GM19328 (cell line): Measurements from ENCODE around the gene MAGI3.
"Not testable (repeated sequence)": the region's sequence is repeated elsewhere in the genome, so short reads cannot be mapped to it uniquely, and the experiment has no call there.

ENCODE experiments used
- ATAC-seq: cut with Tn5 transposase; IDR thresholded peaks from one replicate; pipeline ENCODE4 v1.9.1; 2021; ENCODE audit warnings: mild to moderate bottlenecking, moderate library complexity; ENCODE audit not compliant: unreplicated experiment

Gene MAGI3

DNA sequence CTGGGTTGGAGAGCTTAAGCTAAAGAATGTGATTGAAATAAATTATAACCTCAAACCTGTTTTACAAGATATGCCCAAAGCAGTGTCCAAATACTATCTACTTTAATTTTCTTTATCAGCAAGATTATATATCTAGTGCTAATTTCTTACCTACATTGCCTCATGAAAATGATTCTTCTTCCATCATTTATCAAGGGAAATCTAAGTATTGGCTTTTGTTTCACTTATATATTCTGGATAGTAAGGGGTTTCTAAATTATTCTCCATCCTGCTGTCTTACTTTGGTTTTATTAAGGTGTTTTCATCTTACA lies 287.8 kb downstream of the MAGI3 start:
- no peak for ATAC-seq

DNA sequence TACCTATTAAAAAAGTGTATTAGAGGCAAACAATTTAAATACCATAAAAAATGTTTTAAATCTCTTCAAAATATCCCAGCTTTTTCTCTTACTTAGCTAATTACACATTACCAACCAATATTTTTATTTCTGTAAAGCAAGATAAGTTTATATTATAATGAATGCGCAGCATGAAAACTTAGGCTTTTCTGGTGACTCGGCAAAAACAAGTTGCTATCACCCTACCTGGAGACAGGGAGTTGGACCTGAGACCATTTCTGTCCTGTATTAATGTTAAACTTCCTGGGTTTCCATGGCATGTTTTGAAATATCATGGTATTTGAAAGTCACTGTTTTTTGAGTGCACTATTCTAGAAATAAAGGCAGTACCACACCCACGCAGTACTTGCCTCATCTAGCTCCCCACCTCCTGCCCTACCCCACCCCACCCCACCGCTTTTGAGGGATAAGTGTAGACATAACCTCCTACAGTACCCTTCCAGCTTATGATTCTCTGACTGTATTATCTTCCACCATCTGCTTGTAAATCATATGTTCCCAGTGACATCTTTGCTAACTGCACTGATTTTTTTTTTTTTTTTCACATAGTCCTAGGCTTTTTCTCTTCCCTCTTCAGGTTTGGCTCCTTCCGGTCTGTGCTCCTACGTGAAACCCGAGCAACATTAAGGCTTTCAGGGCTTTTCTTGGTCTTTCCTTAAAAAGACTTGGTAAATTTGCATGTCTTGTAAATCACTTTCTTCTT lies 291.5 kb downstream of the MAGI3 start:
- ATAC-seq, result no peak

DNA sequence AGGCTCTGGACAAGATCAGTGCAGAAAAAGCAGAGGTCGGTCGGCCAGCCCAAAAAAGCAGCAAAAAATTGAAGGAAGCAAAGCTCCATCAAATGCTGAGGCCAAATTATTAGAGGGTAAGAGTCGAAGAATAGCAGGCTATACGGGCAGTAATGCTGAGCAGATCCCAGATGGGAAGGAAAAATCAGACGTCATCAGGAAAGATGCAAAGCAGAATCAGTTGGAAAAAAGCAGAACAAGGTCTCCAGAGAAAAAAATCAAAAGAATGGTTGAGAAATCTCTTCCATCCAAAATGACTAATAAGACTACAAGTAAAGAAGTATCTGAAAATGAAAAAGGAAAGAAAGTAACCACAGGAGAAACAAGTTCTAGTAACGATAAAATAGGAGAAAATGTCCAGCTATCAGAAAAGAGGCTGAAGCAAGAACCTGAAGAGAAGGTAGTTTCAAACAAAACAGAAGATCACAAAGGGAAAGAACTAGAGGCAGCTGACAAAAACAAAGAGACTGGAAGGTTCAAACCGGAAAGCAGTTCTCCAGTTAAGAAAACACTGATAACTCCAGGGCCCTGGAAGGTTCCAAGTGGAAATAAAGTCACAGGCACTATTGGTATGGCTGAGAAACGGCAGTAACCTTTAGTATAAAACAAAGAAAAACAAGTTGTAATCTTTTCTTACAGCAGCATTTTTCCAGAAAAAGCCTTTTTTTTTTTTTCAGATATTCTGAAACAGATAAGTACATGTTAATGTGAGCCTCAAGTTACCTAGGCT lies 293.3 kb downstream of the MAGI3 start:
- ATAC-seq, result no peak

DNA sequence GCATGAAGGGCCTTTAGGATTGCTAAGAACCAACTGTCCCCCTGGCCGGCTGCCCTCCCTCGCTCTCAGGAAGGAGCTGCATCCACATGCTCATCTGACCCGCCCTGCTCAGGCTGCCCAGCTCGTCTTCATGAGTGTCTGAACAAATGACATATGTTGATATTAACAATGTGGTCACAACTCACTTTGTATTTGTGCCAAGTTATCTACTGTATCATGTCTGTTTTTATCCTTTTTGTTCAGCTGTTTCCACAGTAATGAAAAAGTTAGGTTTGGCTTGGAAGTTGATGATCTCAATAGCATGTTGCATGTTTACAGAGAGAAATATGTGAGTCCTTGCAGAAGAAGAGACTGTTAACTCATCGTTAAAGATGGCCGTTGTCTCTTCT lies 293.8 kb downstream of the MAGI3 start:
- ATAC-seq, result no peak

DNA sequence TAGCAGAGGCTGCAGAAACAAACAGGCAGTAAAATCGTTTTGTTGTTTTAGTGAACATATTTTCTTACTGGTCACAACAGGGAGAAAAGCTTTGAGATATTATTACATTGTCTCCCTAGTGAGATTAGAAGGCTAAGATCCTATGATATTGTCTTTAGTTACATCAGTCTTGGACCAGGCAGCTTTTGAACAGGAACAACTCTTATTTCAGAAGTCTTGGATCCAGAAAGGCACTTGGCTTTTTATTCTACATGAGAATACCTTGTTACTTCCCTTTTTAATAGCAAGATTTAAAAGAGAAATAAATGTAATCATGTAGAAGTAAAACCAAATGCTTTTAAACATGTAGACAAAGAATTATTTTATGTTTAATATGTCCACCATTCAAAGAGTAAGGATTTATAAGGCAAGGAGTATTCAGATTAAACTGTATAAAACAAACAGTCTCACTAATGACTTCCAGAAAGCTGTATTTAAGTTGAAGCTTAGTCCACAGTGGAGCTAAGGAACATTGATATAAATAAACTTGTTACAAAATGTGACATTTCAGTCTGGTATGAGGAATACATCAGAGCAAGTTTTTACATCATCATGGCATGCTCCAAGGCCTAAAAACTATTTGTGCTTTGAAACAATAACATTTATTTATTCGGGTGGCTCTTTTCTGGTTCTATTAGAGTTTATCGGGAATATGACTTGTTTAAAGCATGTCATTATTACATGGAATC lies 296.7 kb downstream of the MAGI3 start:
- no peak for ATAC-seq

DNA sequence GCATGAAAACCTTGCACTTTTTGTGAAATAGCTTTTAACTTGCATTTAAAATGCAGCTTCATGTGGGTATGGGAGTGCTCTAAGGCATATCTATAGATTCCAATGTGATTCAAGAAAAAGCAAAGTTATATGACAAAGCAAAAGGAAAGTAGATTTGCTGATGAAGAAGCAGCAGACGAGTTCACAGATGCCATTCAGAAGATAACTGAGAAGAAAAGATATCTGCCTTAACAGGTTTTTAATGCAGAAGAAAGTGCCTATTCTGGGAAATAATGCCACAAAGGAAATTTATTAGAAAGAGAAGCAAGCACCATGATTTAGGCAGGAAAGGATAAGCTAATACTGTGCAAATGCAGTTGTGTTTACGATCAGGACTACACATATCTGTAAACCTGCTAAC lies 300.9 kb downstream of the MAGI3 start:
- no peak for ATAC-seq

DNA sequence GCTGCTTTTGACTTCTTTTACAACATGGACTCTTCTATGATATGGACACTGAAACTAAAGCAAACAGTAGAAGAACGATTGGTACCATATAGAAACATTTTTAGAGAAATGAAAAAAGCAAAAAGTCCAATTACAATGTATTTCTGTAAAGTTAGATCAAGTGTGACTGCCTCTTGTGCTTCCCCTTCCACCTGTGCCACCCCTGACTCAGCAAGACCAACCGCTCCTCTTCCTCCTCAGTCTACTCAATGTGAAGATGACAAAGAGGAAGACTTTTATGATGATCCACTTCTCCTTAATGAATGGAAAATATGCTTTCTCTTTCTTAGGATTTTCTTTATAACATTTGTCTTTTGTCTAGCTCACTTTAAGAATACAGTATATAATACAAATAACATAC lies 302.0 kb downstream of the MAGI3 start:
- no peak for ATAC-seq

DNA sequence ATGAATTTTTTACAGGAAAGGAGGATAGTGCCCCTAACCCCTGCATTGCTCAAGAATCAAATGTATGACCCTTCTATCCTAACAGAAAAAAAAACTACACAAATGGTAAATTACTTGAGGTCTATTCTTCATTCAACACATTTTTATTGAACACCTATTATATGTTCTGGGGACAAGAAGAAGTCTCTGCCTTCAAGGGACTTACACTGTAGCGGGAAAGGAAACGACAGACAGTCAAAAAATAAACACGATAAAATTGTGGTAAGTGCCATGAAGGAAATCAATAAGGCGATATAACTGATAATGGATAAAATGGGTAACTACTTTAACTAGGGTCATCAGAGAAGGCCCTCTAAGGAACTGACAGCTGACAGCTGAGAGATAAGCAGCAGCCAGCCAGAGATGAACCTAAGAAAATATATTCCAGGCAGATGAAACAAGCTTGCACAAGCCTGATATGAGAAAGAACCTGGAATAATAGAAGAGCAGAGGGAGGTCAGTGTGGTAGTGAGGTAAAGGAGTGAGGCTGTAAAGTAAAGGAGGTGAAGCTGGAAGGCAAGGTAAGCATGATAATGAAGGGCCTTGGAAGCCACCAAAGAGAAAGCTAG lies 302.6 kb downstream of the MAGI3 start:
- no peak for ATAC-seq

DNA sequence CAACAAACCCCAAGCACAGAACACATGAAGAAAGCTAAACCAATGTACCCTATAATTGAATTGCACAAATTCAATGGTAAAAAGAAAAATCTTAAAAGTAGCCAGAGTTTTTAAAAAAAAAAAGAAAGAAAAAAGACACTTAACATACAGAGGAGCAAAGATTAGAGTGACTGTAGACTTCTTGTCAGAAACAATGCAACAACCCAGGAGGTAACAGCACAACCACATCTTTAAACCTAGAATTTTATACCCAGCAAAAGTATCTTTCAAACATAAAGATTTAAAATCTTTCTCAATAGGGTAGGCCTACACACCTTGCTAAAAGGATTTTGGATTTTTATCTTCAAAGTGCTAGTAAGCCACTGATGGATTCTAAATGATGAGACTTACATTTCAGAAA lies 304.6 kb downstream of the MAGI3 start:
- ATAC-seq, result no peak

DNA sequence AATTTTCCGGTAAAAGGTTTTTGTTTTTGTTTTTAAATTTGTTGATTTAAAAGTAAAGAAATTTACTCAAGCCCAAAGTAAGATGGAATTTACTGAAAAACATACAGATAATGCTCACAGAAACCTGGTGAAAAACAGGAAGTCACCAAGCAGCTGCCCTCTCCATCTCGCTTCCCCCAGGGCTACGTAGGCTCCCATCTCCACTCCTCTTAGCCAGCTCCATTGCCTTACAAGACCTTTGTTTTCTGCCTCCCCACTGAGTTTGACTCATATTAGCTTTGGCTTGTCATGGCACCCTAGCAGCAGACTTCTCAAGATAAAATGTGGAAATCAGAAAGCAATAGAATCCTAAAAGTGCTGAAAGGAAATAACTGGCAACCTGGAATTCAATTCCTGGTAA lies 311.1 kb downstream of the MAGI3 start:
- ATAC-seq, result no peak

DNA sequence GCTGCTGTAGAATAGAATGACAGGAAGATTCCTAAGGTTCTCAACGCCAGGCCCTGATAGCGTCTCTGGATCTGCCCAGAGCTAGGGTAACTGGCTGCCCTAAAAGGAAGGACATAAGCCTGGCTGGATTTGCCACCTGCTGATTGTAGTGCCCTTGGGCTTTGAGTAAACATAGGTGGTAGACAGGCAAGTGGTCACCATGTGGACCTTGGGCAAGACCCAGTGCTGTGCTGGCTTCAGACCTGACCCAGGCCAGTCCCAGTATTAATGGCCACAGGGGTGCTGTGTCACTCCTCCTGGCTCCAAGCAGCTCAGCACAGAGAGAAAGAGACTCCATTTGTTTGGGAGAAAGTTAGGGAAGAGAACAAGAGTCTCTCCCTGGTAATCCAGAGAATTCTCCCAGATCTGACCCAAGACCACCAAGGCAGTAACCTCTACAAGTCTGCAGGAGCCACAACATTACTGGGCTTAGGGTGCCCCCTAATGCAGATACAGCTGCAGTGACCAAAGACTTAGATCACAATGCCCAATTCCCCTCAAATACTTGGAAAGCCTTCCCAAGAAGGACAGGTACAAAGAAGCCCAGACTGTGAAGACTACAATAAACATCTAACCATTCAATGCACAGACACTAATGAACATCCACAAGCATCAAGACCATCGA lies 324.4 kb downstream of the MAGI3 start:
- ATAC-seq, result no peak

DNA sequence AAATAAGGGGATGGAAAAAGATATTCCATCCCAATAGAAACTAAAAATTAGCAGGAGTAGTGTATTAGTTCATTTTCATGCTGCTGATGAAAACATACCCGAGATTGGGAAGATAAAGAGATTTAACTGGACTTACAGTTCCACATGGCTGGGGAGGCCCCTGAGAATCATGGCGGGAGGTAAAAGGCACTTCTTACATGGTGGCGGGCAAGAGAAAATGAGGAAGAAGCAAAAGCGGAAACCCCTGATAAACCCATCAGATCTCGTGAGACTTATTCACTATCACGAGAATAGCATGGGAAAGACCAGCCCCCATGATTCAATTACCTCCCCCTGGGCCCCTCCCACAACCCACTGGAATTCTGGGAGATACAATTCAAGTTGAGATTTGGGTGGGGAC lies 327.2 kb downstream of the MAGI3 start:
- not testable (repeated sequence) for ATAC-seq

DNA sequence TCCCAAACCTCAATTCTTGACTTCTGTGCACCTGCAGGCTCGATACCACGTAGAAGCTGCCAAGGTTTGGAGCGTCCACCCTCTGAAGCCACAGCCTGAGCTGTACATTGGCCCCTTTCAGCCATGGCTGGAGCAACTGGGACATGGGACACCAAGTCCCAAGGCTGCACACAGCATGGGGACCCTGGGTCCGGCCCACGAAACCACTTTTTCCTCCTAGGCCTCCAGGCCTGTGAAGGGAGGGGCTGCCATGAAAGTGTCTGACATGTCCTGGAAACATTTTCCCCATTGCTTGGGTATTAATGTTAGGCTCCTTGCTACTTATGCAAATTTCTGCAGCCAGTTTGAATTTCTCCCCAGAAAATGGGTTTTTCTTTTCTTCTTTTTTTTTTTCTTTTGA lies 328.3 kb downstream of the MAGI3 start:
- not testable (repeated sequence) for ATAC-seq

DNA sequence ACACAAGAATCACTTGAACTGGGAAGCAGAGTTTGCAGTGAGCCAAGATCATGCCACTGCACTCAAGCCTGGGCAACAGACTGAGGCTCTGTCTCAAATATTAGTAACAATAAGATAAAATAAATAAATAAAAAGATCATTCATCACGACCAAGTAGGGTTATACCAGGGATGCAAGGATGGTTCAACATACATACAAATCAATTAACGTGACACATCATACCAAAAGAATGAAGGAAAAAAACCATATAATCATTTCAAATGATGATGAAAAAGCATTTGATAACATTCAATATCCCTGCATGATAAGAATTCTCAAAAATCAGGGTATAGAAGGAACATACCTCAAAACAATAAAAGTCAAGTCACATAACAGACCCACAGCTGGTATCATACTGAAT lies 330.7 kb downstream of the MAGI3 start:
- no peak for ATAC-seq

DNA sequence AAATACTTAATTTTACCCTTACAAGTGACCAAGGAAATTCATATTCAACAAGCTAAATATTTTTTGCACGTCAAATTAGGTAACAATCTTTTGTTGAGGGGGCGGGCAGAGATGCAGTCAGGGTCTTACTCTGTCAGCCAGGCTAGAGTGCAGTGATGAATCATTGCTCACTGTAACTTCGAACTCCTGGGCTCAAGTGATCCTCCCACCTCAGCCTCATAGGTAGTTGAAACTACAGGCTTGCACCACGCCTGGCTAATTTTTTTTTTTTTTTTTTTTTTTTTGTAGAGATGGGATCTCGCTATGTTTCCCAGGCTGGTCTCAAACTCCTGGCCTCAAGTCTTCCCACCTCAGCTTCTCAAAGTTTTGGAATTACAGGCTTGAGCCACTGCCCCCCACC lies 342.5 kb downstream of the MAGI3 start:
- no peak for ATAC-seq

DNA sequence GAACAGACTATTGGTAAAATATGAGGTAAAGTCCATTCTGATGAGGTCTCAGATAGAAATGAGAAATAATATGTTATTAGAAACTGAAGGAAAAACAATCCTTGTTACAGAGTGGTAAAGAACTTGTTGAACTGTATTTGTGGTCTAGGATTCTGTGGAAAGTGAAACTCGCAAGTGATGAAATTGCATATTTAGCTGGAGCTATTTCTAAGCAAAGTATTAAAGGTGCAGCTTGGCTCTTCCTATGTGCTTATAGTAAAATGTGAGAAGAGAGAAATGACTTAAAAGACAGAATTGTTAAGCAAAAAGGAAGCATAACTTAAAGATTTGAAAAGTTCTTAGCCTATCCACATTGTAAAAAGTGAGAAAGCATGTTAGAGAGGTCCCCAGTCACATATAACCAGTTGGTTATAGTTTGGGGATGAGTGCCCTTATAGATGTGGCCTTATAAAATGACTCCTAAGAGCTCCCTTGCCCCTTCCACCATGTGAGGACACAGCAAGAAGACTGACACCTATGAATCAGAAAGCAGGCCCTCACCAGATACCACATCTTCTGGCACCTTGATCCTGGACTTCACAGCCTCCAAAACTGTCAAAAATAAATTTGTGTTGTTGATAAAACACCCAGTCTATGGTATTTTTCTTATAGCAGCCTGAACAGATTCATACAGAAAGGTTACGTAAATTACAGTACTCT lies 344.2 kb downstream of the MAGI3 start:
- no peak for ATAC-seq
